Epithelial cell of prostate (primary cell): ENCODE results near the gene TP73.
A peak's percentile ranks its signal among the peaks of the same experiment; 100 is the strongest.

ENCODE experiments used
- DNase-seq: peaks from one replicate; pipeline ENCODE4 v3.0.0-alpha.2; 2011; ENCODE audit warnings: low read depth, low spot score
- H3K27ac ChIP-seq: fragments of 450-650 bp; 2 replicates; pipeline ENCODE4 v1.5.1; 2017; ENCODE audit warnings: mild to moderate bottlenecking

Gene TP73

DNA sequence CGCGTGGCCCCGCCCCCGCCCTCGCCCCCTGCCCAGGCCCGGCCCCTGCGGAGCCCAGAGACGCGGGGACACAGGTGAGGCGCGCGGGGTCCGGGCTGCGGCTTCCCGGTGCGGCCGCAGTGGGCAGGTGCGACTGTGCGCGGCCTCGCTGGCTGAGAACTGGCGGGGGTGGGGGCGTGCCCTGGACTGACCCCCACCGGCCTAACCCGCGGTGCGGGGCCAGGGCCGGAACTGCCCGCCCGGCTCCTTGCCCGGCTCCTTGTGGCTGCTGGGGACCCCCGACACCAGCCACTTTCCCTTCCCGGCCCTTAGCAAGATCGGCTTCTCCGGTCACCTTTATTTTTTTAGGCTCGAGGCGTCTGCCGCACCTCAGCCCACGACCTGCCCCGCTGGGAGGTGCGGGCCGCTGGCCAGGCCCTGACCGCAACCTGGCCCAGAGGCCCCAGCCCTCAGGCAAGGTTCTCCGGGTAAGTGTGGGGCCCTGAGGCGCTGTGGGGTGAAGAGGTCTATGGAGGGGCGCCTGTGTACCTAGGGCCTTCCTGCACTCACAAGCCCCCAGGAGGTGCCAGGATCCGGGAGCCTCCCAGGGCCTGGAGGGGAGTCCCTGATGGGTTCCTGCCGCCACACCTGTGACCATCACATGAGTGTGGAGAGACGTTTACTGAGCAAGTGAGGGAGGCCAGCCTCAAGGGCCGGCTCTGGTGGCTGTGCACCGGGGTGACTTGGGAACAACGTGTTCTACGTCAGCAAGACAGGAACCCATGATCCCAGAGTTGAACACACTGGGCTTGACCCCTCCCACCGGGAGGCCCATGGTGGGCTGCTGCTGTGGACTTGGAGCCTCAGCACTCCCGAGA is 120.6 kb downstream of the TP73 start, which contains the start of gene SMIM1:
SMIM1 (plus strand) TSS at position 35 of the 857 bp plus-strand sequence. CDS start 2,625 bp downstream, outside the sequence.
- no peak for DNase-seq
- H3K27ac ChIP-seq, result no peak within 1 kb of the TSS

GRCh38 chr1:3773572-3774275 is 121.4 kb downstream of the TP73 start:
- H3K27ac ChIP-seq, result no peak overlapping the region
- no peak for DNase-seq

GRCh38 chr1:3774276-3774945 is 122.1 kb downstream of the TP73 start:
- DNase-seq, result no peak
- H3K27ac ChIP-seq, result no peak overlapping the region

- no peak for DNase-seq
Observed at GRCh38 chr1:3774946-3775489, 122.7 kb downstream of the TP73 start.

GRCh38 chr1:3775490-3776230 is 123.3 kb downstream of the TP73 start:
- peak; percentile 36 for DNase-seq
- no peak overlapping the region for H3K27ac ChIP-seq

More at GRCh38 chr1:3774946-3775489, 122.7 kb downstream of the TP73 start:
- no peak overlapping the region for H3K27ac ChIP-seq

- no peak for DNase-seq
- no peak overlapping the region for H3K27ac ChIP-seq
Observed at GRCh38 chr1:3776231-3776961, 124.1 kb downstream of the TP73 start.

- no peak for DNase-seq
- H3K27ac ChIP-seq, result no peak overlapping the region
Observed at GRCh38 chr1:3777078-3777547, 124.8 kb downstream of the TP73 start.

DNA sequence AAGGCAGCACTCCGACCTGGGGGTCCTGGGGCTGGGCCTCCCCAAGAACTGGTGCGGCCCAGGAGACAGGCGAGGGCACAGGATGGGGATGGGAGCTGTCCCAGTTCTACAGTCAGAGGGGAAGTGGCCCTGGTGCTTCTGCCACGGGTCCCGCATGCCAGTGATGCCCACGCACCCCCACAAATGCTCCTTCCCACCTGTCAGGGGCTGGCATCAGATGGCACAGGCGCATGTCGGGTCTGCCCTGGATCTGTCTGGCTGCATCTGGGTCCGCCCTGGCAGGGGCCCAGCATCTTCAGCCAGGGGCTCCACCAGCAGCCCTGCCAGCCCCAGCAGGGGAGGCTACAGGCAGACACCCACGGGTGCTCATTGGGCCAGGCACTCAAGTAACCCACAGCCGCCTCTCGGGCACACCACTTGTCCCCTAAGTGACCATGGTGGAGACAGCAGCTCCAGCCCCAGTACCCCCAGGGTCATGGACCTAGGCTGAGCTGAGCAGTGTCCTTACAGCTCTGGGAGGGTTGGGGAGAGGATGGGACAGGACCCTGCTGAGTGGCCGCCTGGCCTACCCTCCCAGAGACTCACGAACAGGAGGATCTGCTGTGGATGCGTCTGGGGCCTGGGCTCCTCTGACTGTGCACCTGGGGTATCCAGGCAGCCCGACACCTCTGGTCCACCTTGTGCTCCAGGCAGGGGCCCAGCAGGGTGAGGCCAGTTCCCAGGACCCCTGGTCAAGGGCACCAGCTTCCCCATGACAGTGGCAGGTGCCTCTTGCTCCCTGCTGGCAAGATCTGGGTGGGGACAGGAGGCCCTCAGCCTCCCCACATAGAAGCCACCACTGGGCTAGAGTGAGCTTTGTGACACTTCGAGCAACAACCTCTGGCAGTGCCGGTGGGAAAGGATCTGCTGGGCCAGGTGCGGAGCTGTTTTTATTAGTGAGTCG is 125.6 kb downstream of the TP73 start:
- no peak overlapping the region for H3K27ac ChIP-seq
- DNase-seq, result no peak

DNA sequence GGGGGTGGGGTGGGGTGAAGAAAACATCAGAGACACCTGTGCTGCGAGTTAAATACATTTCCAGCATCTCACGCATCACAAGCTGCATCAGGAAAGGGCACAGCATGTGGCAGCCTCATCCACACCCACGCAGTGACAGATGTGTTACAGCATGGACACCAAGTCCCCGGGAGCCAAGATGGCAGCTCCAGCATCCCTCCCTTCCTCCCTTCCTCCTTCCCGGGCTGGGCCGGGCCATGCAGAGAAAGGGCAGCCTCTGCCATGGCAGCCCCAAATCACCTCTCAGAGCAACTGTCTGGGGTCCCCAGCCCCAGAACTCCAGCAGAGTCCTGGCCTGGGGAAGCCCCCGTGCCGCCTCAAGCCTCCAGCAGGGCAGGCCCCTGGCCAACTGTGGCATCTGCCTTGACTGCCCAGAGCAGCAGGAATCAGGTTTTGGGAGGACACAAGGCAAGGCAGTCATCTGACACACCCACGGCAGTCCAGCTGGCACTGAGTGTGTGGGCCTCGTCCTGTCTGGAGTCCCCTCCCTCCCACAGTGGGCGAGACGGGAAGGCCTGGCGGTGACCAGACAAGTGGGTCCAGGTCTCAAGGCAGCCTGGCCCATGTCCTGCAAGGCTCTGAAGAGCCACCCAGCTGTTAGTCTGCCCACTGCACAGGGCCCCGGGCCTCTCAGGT is 126.4 kb downstream of the TP73 start:
- H3K27ac ChIP-seq, result no peak overlapping the region
- DNase-seq, result no peak

- no peak for DNase-seq
- H3K27ac ChIP-seq, result no peak overlapping the region
Observed at GRCh38 chr1:3779265-3779911, 127.1 kb downstream of the TP73 start.

GRCh38 chr1:3779912-3780416 is 127.6 kb downstream of the TP73 start:
- no peak for DNase-seq
- no peak overlapping the region for H3K27ac ChIP-seq

GRCh38 chr1:3780901-3781300 is 128.6 kb downstream of the TP73 start:
- no peak for DNase-seq
- H3K27ac ChIP-seq, result no peak overlapping the region

- no peak for DNase-seq
- no peak overlapping the region for H3K27ac ChIP-seq
Observed at GRCh38 chr1:3783651-3784474, 131.5 kb downstream of the TP73 start.

- DNase-seq, result no peak
Observed at GRCh38 chr1:3785045-3785444, 132.7 kb downstream of the TP73 start.

DNA sequence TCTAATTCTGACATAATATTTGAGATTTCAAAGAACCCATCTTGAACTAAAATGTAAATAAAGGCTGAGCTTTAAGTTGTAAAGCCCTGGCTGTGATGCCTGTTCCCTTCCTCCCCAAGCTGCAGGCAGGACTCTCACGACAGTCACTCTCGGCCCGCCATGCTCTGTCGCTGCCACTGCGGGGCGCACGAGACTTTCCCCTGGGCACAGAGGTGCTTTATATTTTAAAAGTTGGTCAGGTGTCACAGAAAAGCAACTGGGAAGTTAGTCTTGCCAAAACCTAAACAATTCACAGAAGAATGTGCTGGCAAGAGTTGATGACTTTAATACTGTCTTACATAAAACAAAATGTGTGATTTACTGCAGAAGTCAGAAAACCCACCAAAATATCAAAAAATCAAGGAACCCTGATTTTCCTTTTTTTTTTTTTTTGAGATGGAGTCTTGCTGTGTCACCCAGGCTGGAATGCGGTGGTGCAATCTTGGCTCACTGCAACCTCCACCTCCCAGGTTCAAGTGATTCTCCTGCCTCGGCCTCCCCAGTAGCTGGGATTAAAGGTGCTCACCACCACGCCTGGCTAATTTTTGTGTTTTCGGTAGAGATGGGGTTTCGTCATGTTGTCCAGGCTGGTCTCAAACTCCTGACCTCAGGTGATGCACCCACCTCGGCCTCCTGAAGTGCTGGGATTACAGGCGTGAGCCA is 133.3 kb downstream of the TP73 start:
- no peak overlapping the region for H3K27ac ChIP-seq
- DNase-seq, result no peak

More at GRCh38 chr1:3785045-3785444, 132.7 kb downstream of the TP73 start:
- no peak overlapping the region for H3K27ac ChIP-seq
